ENCODE results near the gene UGT2B17.
"Not testable (repeated sequence)": the region's sequence is repeated elsewhere in the genome, so short reads cannot be mapped to it uniquely, and the experiment has no call there.

UGT2B17 gene

GRCh38 chr4:68568535-68568934 is 7.6 kb downstream of the UGT2B17 start:
- not testable (repeated sequence) for DNase-seq

- not testable (repeated sequence) for DNase-seq
Observed at GRCh38 chr4:68566364-68566763, 9.8 kb downstream of the UGT2B17 start.

GRCh38 chr4:68565082-68565481 is 11.0 kb downstream of the UGT2B17 start:
- not testable (repeated sequence) for DNase-seq

GRCh38 chr4:68560364-68561070 is 15.6 kb downstream of the UGT2B17 start:
- DNase-seq = not testable (repeated sequence)

GRCh38 chr4:68553830-68554229 is 22.3 kb downstream of the UGT2B17 start:
- not testable (repeated sequence) for DNase-seq

- DNase-seq = not testable (repeated sequence)
Observed at GRCh38 chr4:68552818-68553811, 23.0 kb downstream of the UGT2B17 start.

- DNase-seq = not testable (repeated sequence)
Observed at GRCh38 chr4:68542742-68543141, 33.4 kb downstream of the UGT2B17 start.

- no peak for DNase-seq
Observed at GRCh38 chr4:68536375-68536774, 39.7 kb downstream of the UGT2B17 start.

- DNase-seq = no peak
Observed at GRCh38 chr4:68535974-68536373, 40.1 kb downstream of the UGT2B17 start.

- DNase-seq = not testable (repeated sequence)
Observed at GRCh38 chr4:68522232-68522631, 53.9 kb downstream of the UGT2B17 start.

- no peak for DNase-seq
Observed at GRCh38 chr4:68520985-68521384, 55.1 kb downstream of the UGT2B17 start.

GRCh38 chr4:68518889-68519288 is 57.2 kb downstream of the UGT2B17 start:
- no peak for DNase-seq

GRCh38 chr4:68505452-68505851 is 70.7 kb downstream of the UGT2B17 start:
- DNase-seq = not testable (repeated sequence)

- not testable (repeated sequence) for DNase-seq
Observed at GRCh38 chr4:68504836-68505235, 71.3 kb downstream of the UGT2B17 start.

GRCh38 chr4:68503462-68503861 is 72.7 kb downstream of the UGT2B17 start:
- DNase-seq = not testable (repeated sequence)

- no peak for DNase-seq
Observed at GRCh38 chr4:68499021-68499420, 77.1 kb downstream of the UGT2B17 start.

GRCh38 chr4:68498413-68499007 is 77.6 kb downstream of the UGT2B17 start:
- peak; percentile 63 for DNase-seq

- no peak for DNase-seq
Observed at GRCh38 chr4:68494688-68495087, 81.4 kb downstream of the UGT2B17 start.

GRCh38 chr4:68490826-68491457 is 85.2 kb downstream of the UGT2B17 start:
- DNase-seq = no peak

GRCh38 chr4:68489338-68489737 is 86.8 kb downstream of the UGT2B17 start:
- DNase-seq = no peak
